Panc1 (cell line): ENCODE data around the gene SEMA4B.

ENCODE experiments used
- POLR2AphosphoS5 ChIP-seq: IDR thresholded peaks from 2 replicates; pipeline ENCODE4 v1.6.1; 2012; ENCODE audit warnings: mild to moderate bottlenecking, low read depth, low read length, moderate library complexity
- SIN3A ChIP-seq: IDR thresholded peaks from 2 replicates; pipeline ENCODE4 v1.6.1; 2012; ENCODE audit warnings: low read depth, mild to moderate bottlenecking, low read length, moderate library complexity, borderline replicate concordance; ENCODE audit not compliant: insufficient read depth
- TCF7L2 ChIP-seq: IDR thresholded peaks from 2 replicates; pipeline ENCODE4 v1.6.1; 2011; ENCODE audit warnings: mild to moderate bottlenecking, low read depth, low read length, inconsistent platforms
- TF ChIP-seq, protein P1 (sequence below): fragments of 450-650 bp; IDR thresholded peaks from 2 replicates; pipeline ENCODE4 v1.5.1; 2017; ENCODE audit warnings: mild to moderate bottlenecking
- TF ChIP-seq, protein P2 (sequence below), 2 experiments: IDR thresholded peaks; 2 replicates each; pipeline ENCODE4 v1.6.1; 2011 to 2012; ENCODE audit warnings: low read depth in 2 of 2, control low read depth in 1 of 2, low read length in 1 of 2, mild to moderate bottlenecking in 1 of 2, moderate library complexity in 1 of 2; ENCODE audit not compliant: insufficient read depth in 1 of 2

DNA sequence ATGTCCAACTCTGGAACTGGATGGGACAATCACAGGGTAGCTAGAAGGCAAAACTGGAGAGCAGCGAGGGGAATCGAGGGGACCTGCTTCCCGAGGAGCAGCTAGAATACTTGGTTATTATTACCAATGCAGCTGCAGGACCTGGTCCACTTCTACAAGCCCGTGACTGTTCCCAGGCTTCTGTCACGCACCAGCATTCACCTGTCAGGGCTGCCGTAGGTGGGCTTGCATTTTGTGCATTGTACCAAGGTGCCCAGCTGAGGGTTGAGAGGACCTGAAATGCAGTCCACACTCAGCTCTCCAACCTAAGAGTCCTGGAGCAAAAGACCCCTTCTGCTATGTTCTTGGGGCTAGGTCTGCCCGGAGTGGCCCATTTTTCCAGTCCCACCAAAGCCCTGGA, 2.3 kb downstream of the SEMA4B start:
- TF ChIP-seq, protein P1, sequence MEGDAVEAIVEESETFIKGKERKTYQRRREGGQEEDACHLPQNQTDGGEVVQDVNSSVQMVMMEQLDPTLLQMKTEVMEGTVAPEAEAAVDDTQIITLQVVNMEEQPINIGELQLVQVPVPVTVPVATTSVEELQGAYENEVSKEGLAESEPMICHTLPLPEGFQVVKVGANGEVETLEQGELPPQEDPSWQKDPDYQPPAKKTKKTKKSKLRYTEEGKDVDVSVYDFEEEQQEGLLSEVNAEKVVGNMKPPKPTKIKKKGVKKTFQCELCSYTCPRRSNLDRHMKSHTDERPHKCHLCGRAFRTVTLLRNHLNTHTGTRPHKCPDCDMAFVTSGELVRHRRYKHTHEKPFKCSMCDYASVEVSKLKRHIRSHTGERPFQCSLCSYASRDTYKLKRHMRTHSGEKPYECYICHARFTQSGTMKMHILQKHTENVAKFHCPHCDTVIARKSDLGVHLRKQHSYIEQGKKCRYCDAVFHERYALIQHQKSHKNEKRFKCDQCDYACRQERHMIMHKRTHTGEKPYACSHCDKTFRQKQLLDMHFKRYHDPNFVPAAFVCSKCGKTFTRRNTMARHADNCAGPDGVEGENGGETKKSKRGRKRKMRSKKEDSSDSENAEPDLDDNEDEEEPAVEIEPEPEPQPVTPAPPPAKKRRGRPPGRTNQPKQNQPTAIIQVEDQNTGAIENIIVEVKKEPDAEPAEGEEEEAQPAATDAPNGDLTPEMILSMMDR = no peak
- TF ChIP-seq SIN3A = peak; percentile 64
- TF ChIP-seq, protein P2, sequence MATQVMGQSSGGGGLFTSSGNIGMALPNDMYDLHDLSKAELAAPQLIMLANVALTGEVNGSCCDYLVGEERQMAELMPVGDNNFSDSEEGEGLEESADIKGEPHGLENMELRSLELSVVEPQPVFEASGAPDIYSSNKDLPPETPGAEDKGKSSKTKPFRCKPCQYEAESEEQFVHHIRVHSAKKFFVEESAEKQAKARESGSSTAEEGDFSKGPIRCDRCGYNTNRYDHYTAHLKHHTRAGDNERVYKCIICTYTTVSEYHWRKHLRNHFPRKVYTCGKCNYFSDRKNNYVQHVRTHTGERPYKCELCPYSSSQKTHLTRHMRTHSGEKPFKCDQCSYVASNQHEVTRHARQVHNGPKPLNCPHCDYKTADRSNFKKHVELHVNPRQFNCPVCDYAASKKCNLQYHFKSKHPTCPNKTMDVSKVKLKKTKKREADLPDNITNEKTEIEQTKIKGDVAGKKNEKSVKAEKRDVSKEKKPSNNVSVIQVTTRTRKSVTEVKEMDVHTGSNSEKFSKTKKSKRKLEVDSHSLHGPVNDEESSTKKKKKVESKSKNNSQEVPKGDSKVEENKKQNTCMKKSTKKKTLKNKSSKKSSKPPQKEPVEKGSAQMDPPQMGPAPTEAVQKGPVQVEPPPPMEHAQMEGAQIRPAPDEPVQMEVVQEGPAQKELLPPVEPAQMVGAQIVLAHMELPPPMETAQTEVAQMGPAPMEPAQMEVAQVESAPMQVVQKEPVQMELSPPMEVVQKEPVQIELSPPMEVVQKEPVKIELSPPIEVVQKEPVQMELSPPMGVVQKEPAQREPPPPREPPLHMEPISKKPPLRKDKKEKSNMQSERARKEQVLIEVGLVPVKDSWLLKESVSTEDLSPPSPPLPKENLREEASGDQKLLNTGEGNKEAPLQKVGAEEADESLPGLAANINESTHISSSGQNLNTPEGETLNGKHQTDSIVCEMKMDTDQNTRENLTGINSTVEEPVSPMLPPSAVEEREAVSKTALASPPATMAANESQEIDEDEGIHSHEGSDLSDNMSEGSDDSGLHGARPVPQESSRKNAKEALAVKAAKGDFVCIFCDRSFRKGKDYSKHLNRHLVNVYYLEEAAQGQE (IDR thresholded peaks at IDR 0.05; ENCODE audit: insufficient read depth in 1 of 2, low read depth in 2 of 2, low read length in 1 of 2) = no peak
- no peak; the same call in none of the 2 replicates for TF ChIP-seq POLR2AphosphoS5
- no peak for TF ChIP-seq TCF7L2
